Transverse colon (tissue), 4 donors: ENCODE results near the gene LARP4. TPM values are rescaled to one million over a fixed set of nuclear protein-coding genes. Genes with fewer than 3 reads are reported as not detected.
"Not testable (repeated sequence)": the region's sequence is repeated elsewhere in the genome, so short reads cannot be mapped to it uniquely, and the experiment has no call there.

Source experiments
- DNase-seq: peaks from one replicate; pipeline ENCODE4 v3.0.0-alpha.2; 2019
- H3K27ac ChIP-seq, 4 donors: fragments of 200-600 bp; sonication (generic); 2 replicates each; pipeline ENCODE4 v1.5.1; 2016 to 2018; ENCODE audit warnings: inconsistent platforms in 4 of 4
- H3K27me3 ChIP-seq: fragments of 200-600 bp; sonication (generic); 2 replicates; pipeline ENCODE4 v1.5.1; 2017; ENCODE audit warnings: inconsistent platforms
- H3K36me3 ChIP-seq, 4 donors: fragments of 200-600 bp; sonication (generic); 2 replicates each; pipeline ENCODE4 v1.5.1; 2017 to 2019; ENCODE audit warnings: inconsistent platforms in 4 of 4
- H3K4me1 ChIP-seq, 4 donors: fragments of 200-600 bp; sonication (generic); 2 replicates each; pipeline ENCODE4 v1.5.1; 2017 to 2020; ENCODE audit warnings: inconsistent platforms in 4 of 4
- H3K4me3 ChIP-seq, 4 donors: fragments of 200-600 bp; sonication (generic); 1 replicate in 1 of 4; 2 replicates in 3 of 4; pipeline versions ENCODE4 v1.5.1 to v1.6.1; 2017 to 2019; ENCODE audit warnings: inconsistent platforms in 4 of 4
- H3K9me3 ChIP-seq, 2 donors: fragments of 200-600 bp; sonication (generic); 2 replicates each; pipeline ENCODE4 v1.5.1; 2017 to 2019; ENCODE audit warnings: inconsistent platforms in 2 of 2
- EP300 ChIP-seq: sonication (generic); formaldehyde crosslinking; IDR thresholded peaks from one replicate; pipeline ENCODE4 v1.6.1; 2017; ENCODE audit warnings: antibody characterized with exemption, low read depth
- POLR2A ChIP-seq: fragments of 450-650 bp; IDR thresholded peaks from one replicate; pipeline ENCODE4 v1.6.1; 2016; ENCODE audit warnings: antibody characterized with exemption, mild to moderate bottlenecking, moderate library complexity
- POLR2AphosphoS5 ChIP-seq, 3 donors: sonication (generic); formaldehyde crosslinking; IDR thresholded peaks; one replicate each; pipeline ENCODE4 v1.6.1; 2016; ENCODE audit warnings: antibody characterized with exemption in 3 of 3
- WGBS, 2 donors: methylation state at CpG; one replicate each; pipeline ENCODE4 v1.1.5; 2018; ENCODE audit warnings: low coverage in 1 of 2; 5-methylcytosine and 5-hydroxymethylcytosine counted together
- in situ Hi-C, 4 donors: fragments of 200-750 bp; cut with MboI; loops; one replicate each; pipeline versions ENCODE4 v1.15.0 to v1.15.1; 2017; ENCODE audit warnings: low sequenced_read_pairs in 3 of 4, low pct_ligation_motif_present in 1 of 4, low pct_unique_long_range_greater_than_20kb in 1 of 4
- intact Hi-C: fragments of 100-400 bp; cut with DNase I; formaldehyde crosslinking; loops from one replicate; pipeline ENCODE4 v1.15.1; 2023; ENCODE audit warnings: low total_unique reads
- total RNA-seq, 4 donors: library from RNA; depleted of rRNA; stranded (reverse); fragments of >200 nt; gene quantifications; one replicate each; pipeline ENCODE4 v1.1.0, GENCODE V29; 2016
- TF ChIP-seq, protein P1 (sequence below), 5 experiments: fragments of 200-600 bp in 3 of 5; fragments of 450-650 bp in 2 of 5; sonication (generic) in 3 of 5; IDR thresholded peaks; 1 replicate in 2 of 5; 2 replicates in 3 of 5; pipeline ENCODE4 v1.5.1; 2016 to 2017; ENCODE audit warnings: antibody characterized with exemption in 5 of 5, inconsistent platforms in 3 of 5, mild to moderate bottlenecking in 2 of 5, moderate library complexity in 1 of 5

Gene LARP4
- total RNA-seq, 4 donors from 2014 or later: 13.5 to 58.1 (median 39.6) TPM

- no peaks in the 10 kb centered on the region for H3K4me1 ChIP-seq
- no peaks in the 10 kb centered on the region for H3K9me3 ChIP-seq
- in situ Hi-C loops: no loop called here
- TF ChIP-seq POLR2AphosphoS5 (IDR thresholded peaks at IDR 0.05): no peak
- TF ChIP-seq, protein P1, sequence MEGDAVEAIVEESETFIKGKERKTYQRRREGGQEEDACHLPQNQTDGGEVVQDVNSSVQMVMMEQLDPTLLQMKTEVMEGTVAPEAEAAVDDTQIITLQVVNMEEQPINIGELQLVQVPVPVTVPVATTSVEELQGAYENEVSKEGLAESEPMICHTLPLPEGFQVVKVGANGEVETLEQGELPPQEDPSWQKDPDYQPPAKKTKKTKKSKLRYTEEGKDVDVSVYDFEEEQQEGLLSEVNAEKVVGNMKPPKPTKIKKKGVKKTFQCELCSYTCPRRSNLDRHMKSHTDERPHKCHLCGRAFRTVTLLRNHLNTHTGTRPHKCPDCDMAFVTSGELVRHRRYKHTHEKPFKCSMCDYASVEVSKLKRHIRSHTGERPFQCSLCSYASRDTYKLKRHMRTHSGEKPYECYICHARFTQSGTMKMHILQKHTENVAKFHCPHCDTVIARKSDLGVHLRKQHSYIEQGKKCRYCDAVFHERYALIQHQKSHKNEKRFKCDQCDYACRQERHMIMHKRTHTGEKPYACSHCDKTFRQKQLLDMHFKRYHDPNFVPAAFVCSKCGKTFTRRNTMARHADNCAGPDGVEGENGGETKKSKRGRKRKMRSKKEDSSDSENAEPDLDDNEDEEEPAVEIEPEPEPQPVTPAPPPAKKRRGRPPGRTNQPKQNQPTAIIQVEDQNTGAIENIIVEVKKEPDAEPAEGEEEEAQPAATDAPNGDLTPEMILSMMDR (IDR thresholded peaks at IDR 0.05): no peak
- TF ChIP-seq EP300: no peak
- TF ChIP-seq POLR2A: no peak
- H3K36me3 ChIP-seq: no peaks in the 10 kb centered on the region
- intact Hi-C loops: no loop called here
- H3K27ac ChIP-seq: no peak overlapping the region
- H3K27me3 ChIP-seq: no peaks in the 10 kb centered on the region
- WGBS, 2 donors: 77 to 84% methylated on average over 5 of the region's 5 CpGs
- H3K4me3 ChIP-seq: no peak overlapping the region
- no peak for DNase-seq
These were observed 37.5 kb upstream of the LARP4 start for GRCh38 chr12:50363141-50363540.

DNA sequence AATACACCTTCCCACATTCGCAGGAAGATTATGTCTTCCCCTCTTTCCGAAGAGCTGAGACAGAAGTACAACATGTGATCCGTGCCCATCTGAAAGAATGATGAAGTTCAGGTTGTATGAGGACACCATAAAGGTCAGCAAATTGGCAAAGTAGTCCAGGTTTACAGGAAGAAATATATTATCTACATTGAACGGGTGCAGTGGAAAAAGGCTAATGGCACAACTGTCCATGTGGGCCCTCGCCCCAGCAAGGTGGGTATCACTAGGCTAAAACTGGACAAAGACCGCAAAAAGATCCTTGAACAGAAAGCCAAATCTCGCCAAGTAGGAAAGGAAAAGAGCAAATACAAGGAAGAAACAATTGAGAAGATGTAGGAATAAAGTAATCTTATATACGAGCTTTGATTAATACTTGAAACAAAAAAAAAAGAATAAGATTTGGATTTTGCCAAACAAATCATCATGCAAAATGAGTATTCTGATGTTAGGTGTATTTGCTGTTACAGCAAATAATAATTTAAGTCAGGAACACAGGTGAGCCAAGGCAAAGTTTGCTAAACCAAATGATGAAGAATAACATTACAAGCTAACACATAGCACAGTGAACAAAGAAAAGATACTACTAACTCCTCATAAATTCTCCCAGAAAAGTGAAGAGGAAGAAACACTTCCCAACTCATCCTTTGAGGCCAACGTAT lies 34.8 kb upstream of the LARP4 start:
- DNase-seq: no peak
- Histone ChIP-seq H3K27me3 (no peaks in the 10 kb centered on the region), H3K9me3 (no peaks in the 10 kb centered on the region), H3K27ac (no peak overlapping the region), H3K4me3 (no peak overlapping the region), H3K36me3 (no peaks in the 10 kb centered on the region), H3K4me1 (no peaks in the 10 kb centered on the region)
- in situ Hi-C loops (no loop called here), intact Hi-C loops (no loop called here)
- WGBS, 2 donors: 89% methylated on average over 7 to 9 of the region's 9 CpGs
- TF ChIP-seq POLR2A (no peak), POLR2AphosphoS5 (IDR thresholded peaks at IDR 0.05) (no peak), EP300 (no peak)
- TF ChIP-seq, protein P1 (IDR thresholded peaks at IDR 0.05): no peak

DNA sequence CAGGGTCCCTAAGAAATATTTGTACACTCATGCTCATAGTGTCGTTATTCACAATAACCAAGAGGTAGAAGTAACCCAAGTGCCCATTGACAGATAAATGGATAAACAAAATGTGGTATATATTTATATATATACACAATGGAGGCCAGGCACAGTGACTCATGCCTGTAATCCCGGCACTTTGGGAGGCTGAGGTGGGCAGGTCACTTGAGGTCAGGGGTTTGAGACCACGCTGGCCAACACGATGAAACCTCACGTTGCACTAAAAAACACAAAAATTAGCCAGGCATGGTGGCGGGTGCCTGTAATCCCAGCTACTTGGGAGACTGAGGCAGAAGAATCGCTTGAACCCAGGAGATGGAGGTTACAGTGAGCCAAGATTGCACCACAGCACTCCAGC lies 30.0 kb upstream of the LARP4 start:
- in situ Hi-C loops, DNase-seq, H3K4me3 ChIP-seq, H3K9me3 ChIP-seq, H3K27ac ChIP-seq, H3K4me1 ChIP-seq, H3K27me3 ChIP-seq, intact Hi-C loops, H3K36me3 ChIP-seq: not testable (repeated sequence)
- WGBS, 2 donors: 71 to 93% methylated on average over 3 to 7 of the region's 7 CpGs

- H3K27ac ChIP-seq: no peak overlapping the region
- TF ChIP-seq POLR2A: no peak
- TF ChIP-seq, protein P1 (IDR thresholded peaks at IDR 0.05): no peak
- TF ChIP-seq EP300: no peak
- no peak for TF ChIP-seq POLR2AphosphoS5 (IDR thresholded peaks at IDR 0.05)
- no peak for DNase-seq
- H3K4me1 ChIP-seq: no peaks in the 10 kb centered on the region
- no peak overlapping the region for H3K4me3 ChIP-seq
- H3K36me3 ChIP-seq: no peaks in the 10 kb centered on the region
- intact Hi-C loops: no loop called here
- in situ Hi-C loops: no loop called here
- WGBS, 2 donors: 87% methylated on average over 8 of the region's 8 CpGs; no CpG with 5 or more reads in 1 of the 2 donors
- H3K27me3 ChIP-seq: no peaks in the 10 kb centered on the region
- H3K9me3 ChIP-seq: no peaks in the 10 kb centered on the region
These were observed 24.9 kb upstream of the LARP4 start for GRCh38 chr12:50375802-50376201.
